Neural progenitor cell (in vitro differentiated cells): Measurements from ENCODE around the gene SCFD2.

Experiments
- EZH2 ChIP-seq: fragments of 200-600 bp; sonication (generic); IDR thresholded peaks from 2 replicates; pipeline ENCODE4 v1.6.1; 2017; ENCODE audit warnings: antibody characterized with exemption, mild to moderate bottlenecking, moderate library complexity
- TF ChIP-seq, protein P1 (sequence below): fragments of 200-600 bp; sonication (generic); IDR thresholded peaks from 2 replicates; pipeline ENCODE4 v1.5.1; 2017; ENCODE audit warnings: antibody characterized with exemption, mild to moderate bottlenecking

DNA sequence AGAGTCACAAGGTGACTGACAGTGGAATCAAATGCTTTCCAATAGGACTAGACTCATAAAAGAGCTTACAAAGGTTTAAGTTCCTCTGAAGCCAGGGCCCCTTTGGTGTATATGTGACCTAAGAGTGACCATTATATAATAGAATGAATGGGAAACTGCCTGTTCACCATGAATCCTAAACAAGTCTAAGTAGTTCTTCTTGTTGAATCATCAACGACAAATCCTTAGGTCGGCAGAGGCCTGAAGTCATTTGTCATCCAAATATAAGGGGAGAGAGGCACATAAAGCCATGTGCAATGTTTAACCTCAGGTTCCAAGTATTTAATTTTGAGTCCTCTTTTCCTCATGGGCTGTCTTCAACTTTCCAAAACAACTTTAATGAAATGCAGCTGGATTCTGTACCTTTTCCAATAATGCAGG is 381.4 kb downstream of the SCFD2 start:
- TF ChIP-seq EZH2 = no peak
- TF ChIP-seq, protein P1, sequence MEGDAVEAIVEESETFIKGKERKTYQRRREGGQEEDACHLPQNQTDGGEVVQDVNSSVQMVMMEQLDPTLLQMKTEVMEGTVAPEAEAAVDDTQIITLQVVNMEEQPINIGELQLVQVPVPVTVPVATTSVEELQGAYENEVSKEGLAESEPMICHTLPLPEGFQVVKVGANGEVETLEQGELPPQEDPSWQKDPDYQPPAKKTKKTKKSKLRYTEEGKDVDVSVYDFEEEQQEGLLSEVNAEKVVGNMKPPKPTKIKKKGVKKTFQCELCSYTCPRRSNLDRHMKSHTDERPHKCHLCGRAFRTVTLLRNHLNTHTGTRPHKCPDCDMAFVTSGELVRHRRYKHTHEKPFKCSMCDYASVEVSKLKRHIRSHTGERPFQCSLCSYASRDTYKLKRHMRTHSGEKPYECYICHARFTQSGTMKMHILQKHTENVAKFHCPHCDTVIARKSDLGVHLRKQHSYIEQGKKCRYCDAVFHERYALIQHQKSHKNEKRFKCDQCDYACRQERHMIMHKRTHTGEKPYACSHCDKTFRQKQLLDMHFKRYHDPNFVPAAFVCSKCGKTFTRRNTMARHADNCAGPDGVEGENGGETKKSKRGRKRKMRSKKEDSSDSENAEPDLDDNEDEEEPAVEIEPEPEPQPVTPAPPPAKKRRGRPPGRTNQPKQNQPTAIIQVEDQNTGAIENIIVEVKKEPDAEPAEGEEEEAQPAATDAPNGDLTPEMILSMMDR = no peak
